Esophagus muscularis mucosa (tissue), 4 donors: ENCODE data around the gene CNTNAP2. TPM values are rescaled to one million over a fixed set of nuclear protein-coding genes. Genes with fewer than 3 reads are reported as not detected.

Source experiments
- DNase-seq: peaks from one replicate; pipeline ENCODE4 v3.0.0-alpha.2; 2017; ENCODE audit errors: extremely low spot score
- H3K27ac ChIP-seq, 4 donors: fragments of 200-600 bp; sonication (generic); replicated peaks in 1 of 4; 1 replicate in 3 of 4; 2 replicates in 1 of 4; pipeline ENCODE4 v1.5.1; 2016 to 2019; ENCODE audit warnings: mild to moderate bottlenecking in 1 of 4
- H3K27me3 ChIP-seq, 4 donors: fragments of 200-600 bp; sonication (generic); one replicate each; pipeline versions ENCODE4 v1.5.1 to v1.6.0; 2016 to 2019
- H3K36me3 ChIP-seq, 4 donors: fragments of 200-600 bp; sonication (generic); one replicate each; pipeline ENCODE4 v1.5.1; 2016 to 2019
- H3K4me1 ChIP-seq, 4 donors: fragments of 200-600 bp; sonication (generic); one replicate each; pipeline ENCODE4 v1.5.1; 2016 to 2019
- H3K4me3 ChIP-seq, 4 donors: fragments of 200-600 bp; sonication (generic); 1 replicate in 2 of 4; 2 replicates in 2 of 4; pipeline ENCODE4 v1.5.1; 2016 to 2019; ENCODE audit warnings: mild to moderate bottlenecking in 4 of 4, moderate library complexity in 1 of 4
- H3K9me3 ChIP-seq, 4 donors: fragments of 200-600 bp; sonication (generic); 1 replicate in 3 of 4; 2 replicates in 1 of 4; pipeline ENCODE4 v1.5.1; 2016 to 2019
- EP300 ChIP-seq: sonication (generic); formaldehyde crosslinking; IDR thresholded peaks from one replicate; pipeline ENCODE4 v1.6.1; 2017; ENCODE audit warnings: antibody characterized with exemption
- POLR2A ChIP-seq: fragments of 450-650 bp; IDR thresholded peaks from one replicate; pipeline ENCODE4 v1.6.1; 2017; ENCODE audit warnings: antibody characterized with exemption, moderate library complexity, mild to moderate bottlenecking, low read depth
- POLR2AphosphoS5 ChIP-seq, 2 donors: sonication (generic); formaldehyde crosslinking; IDR thresholded peaks; one replicate each; pipeline ENCODE4 v1.6.1; 2017; ENCODE audit warnings: antibody characterized with exemption in 2 of 2
- WGBS: methylation state at CpG from one replicate; pipeline ENCODE4 v1.1.5; 2018; 5-methylcytosine and 5-hydroxymethylcytosine counted together
- intact Hi-C: fragments of 100-400 bp; cut with DNase I; formaldehyde crosslinking; loops from one replicate; pipeline ENCODE4 v1.15.1; 2023
- total RNA-seq, 4 donors: library from RNA; depleted of rRNA; stranded (reverse); fragments of >200 nt; gene quantifications; one replicate each; pipeline versions ENCODE4 v1.1.0 to v1.2.1, GENCODE V29; 2016
- TF ChIP-seq, protein P1 (sequence below), 3 experiments: fragments of 200-600 bp in 2 of 3; fragments of 450-650 bp in 1 of 3; sonication (generic) in 2 of 3; IDR thresholded peaks; one replicate each; pipeline ENCODE4 v1.5.1; 2017 to 2019; ENCODE audit warnings: antibody characterized with exemption in 3 of 3, mild to moderate bottlenecking in 2 of 3, moderate library complexity in 1 of 3

CNTNAP2 gene
- total RNA-seq, 4 donors from 2014 or later = 1.2 to 2.9 (median 1.9) TPM

DNA sequence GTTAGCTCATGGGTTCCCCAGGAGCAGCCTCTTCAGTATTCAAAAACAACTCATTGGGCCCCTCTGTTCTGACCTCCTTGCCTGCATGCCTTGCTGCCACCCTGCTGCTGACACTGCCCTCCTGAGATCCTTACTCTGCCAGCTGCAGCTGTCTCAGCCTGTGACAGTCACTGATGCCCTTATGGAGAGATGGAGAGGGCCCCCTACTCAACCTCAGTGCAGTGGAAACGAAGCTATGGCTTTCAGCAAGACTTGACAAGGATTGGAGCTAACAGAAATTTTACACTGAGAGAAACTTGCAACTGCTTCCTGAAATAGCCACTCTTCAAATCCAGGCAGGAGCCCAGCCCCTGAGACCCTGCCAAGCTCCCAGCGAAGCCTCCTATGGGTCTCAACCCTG lies 1795.7 kb downstream of the CNTNAP2 start:
- Histone ChIP-seq H3K27ac (no peak overlapping the region), H3K27me3 (no peaks in the 10 kb centered on the region), H3K9me3 (no peaks in the 10 kb centered on the region), H3K4me3 (no peak overlapping the region), H3K36me3 (no peaks in the 10 kb centered on the region), H3K4me1 (no peaks in the 10 kb centered on the region)
- intact Hi-C loops = no loop called here
- TF ChIP-seq EP300 = no peak
- TF ChIP-seq, protein P1, sequence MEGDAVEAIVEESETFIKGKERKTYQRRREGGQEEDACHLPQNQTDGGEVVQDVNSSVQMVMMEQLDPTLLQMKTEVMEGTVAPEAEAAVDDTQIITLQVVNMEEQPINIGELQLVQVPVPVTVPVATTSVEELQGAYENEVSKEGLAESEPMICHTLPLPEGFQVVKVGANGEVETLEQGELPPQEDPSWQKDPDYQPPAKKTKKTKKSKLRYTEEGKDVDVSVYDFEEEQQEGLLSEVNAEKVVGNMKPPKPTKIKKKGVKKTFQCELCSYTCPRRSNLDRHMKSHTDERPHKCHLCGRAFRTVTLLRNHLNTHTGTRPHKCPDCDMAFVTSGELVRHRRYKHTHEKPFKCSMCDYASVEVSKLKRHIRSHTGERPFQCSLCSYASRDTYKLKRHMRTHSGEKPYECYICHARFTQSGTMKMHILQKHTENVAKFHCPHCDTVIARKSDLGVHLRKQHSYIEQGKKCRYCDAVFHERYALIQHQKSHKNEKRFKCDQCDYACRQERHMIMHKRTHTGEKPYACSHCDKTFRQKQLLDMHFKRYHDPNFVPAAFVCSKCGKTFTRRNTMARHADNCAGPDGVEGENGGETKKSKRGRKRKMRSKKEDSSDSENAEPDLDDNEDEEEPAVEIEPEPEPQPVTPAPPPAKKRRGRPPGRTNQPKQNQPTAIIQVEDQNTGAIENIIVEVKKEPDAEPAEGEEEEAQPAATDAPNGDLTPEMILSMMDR (IDR thresholded peaks at IDR 0.05) = no peak
- no peak for TF ChIP-seq POLR2A
- no peak for TF ChIP-seq POLR2AphosphoS5 (IDR thresholded peaks at IDR 0.05)
- no peak for DNase-seq
- 64% methylated on average over 2 of the region's 2 CpGs for WGBS

DNA sequence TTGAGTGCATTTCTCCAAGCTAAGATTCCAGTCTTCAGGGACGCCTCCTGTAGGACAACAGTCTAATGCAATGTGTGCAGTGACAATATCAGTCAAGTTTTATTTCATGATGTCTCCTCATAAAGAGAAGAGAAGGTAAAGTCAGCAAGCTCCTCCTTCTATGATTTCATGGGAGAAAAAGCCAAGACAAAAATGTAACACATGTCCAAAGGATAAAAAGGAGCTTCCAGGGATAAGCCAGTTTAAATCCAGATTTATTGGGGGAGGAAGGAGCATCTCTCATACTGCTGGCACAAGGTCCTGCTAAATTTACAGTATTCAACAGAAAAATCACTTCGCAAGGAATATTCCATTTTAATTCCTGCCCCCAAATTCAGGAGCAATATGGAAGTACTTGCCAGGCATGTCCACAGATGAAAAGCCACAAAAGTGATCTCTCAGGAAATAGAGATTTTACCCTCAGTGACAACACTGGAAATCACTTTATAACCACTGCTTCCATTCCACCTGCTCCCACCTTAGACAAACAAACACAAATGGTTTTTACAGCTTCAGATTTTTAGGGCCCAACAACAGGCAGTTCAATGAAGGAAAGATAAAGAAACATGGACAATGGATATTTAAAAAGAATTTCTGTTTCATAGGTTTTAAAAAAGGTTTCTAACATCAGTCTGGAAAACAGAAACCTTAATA lies 1796.5 kb downstream of the CNTNAP2 start:
- H3K4me1 ChIP-seq = no peaks in the 10 kb centered on the region
- no peak overlapping the region for H3K4me3 ChIP-seq
- WGBS = 94% methylated on average over 2 of the region's 2 CpGs
- TF ChIP-seq, protein P1 (IDR thresholded peaks at IDR 0.05) = no peak
- no peak for TF ChIP-seq POLR2A
- TF ChIP-seq POLR2AphosphoS5 (IDR thresholded peaks at IDR 0.05) = no peak
- TF ChIP-seq EP300 = no peak
- intact Hi-C loops = no loop called here
- DNase-seq = no peak
- H3K36me3 ChIP-seq = no peaks in the 10 kb centered on the region
- no peaks in the 10 kb centered on the region for H3K27me3 ChIP-seq
- H3K27ac ChIP-seq = no peak overlapping the region
- H3K9me3 ChIP-seq = no peaks in the 10 kb centered on the region

DNA sequence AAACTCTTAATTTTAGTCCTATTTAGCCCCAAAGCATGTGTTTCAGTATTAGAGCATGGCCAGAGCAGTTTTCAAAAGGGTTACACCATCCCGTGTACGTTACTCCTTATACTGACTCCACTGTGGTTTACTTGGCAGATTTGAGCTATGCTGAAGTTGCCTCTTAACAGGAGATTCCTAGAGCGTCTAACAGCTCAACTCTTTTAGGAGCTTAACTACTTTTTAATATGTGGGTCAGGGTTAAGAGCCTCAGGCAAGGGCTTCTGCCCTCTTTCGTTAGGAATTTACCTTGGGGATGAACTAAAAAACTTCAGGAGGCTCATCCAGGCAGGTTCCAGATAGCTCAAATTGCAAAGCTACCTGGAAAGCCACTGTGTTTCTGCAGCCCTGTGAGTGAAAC lies 1799.2 kb downstream of the CNTNAP2 start:
- Histone ChIP-seq H3K27me3 (no peaks in the 10 kb centered on the region), H3K9me3 (no peaks in the 10 kb centered on the region), H3K4me1 (no peaks in the 10 kb centered on the region), H3K27ac (no peak overlapping the region), H3K4me3 (no peak overlapping the region), H3K36me3 (no peaks in the 10 kb centered on the region)
- TF ChIP-seq POLR2AphosphoS5 (IDR thresholded peaks at IDR 0.05) = no peak
- TF ChIP-seq EP300 = no peak
- TF ChIP-seq, protein P1 (IDR thresholded peaks at IDR 0.05) = no peak
- TF ChIP-seq POLR2A = no peak
- 63% methylated on average over 4 of the region's 4 CpGs for WGBS
- DNase-seq = no peak
- intact Hi-C loops = no loop called here

DNA sequence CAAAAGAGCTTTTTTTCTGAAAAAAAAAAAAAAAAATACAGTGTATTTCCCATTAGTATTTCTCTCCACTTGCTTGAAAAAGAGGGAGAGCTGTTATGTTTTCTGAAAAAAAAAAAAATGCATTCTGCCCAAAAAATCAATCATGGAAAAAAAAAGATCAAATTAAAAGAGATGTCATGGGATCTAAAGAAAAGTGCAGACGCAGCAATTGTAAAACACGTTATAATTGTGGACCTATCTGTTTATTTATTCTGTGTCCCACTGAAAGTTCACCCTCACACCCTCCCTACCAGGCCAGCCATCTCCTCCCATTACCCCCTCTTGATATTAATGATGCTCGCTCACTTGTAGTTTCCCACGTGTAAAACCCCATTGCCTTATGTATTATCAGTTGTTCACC lies 1800.0 kb downstream of the CNTNAP2 start:
- H3K36me3 ChIP-seq = no peaks in the 10 kb centered on the region
- no peak overlapping the region for H3K4me3 ChIP-seq
- TF ChIP-seq, protein P1 (IDR thresholded peaks at IDR 0.05) = no peak
- TF ChIP-seq POLR2A = no peak
- no peak for TF ChIP-seq POLR2AphosphoS5 (IDR thresholded peaks at IDR 0.05)
- TF ChIP-seq EP300 = no peak
- H3K27ac ChIP-seq = no peak overlapping the region
- no peaks in the 10 kb centered on the region for H3K9me3 ChIP-seq
- DNase-seq = no peak
- intact Hi-C loops = no loop called here
- H3K27me3 ChIP-seq = no peaks in the 10 kb centered on the region
- WGBS = 84% methylated on average over 4 of the region's 4 CpGs
- no peaks in the 10 kb centered on the region for H3K4me1 ChIP-seq

DNA sequence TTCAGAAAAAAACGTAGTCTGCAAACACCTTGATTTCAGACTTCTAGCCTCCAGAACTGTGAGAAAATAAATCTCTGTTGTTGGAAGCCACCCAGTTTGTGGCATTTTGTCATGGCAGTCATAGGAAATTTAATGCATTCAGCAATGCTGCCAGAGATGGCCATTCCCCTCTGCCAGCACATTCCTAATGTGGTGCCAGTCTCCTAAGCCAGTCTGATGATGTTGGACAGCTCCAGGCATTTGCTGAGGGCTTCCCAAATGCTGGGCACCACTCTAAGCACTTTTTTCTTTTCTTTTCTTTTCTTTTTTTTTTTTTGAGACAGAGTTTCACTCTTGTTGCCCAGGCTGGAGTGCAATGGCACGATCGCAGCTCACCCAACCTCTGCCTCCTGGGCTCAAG lies 1807.2 kb downstream of the CNTNAP2 start:
- TF ChIP-seq POLR2AphosphoS5 (IDR thresholded peaks at IDR 0.05) (no peak), POLR2A (no peak), EP300 (no peak)
- H3K27ac ChIP-seq = no peak overlapping the region
- H3K9me3 ChIP-seq = no peaks in the 10 kb centered on the region
- DNase-seq = no peak
- no peaks in the 10 kb centered on the region for H3K27me3 ChIP-seq
- intact Hi-C loops = no loop called here
- no peak overlapping the region for H3K4me3 ChIP-seq
- no peaks in the 10 kb centered on the region for H3K4me1 ChIP-seq
- 92% methylated on average over 3 of the region's 3 CpGs for WGBS
- H3K36me3 ChIP-seq = no peaks in the 10 kb centered on the region
